Kidney (tissue), 14 donors: Measurements from ENCODE around the gene MYBPH. TPM values are rescaled to one million over a fixed set of nuclear protein-coding genes. Genes with fewer than 3 reads are reported as not detected.

Source experiments
- DNase-seq, 5 donors: peaks; one replicate each; pipeline ENCODE4 v3.0.0-alpha.2; 2013 to 2020
- FAIRE-seq: peaks from 2 replicates; lab custom pipeline; 2012; peaks lifted over from hg19 to GRCh38; lab: Jason Lieb, UNC
- H3K27ac ChIP-seq, 2 donors: one replicate each; pipeline ENCODE4 v1.7.0; 2013; ENCODE audit warnings: low read depth in 2 of 2, low read length in 2 of 2, inconsistent platforms in 1 of 2
- H3K27me3 ChIP-seq: one replicate; pipeline ENCODE4 v1.7.1; 2013; ENCODE audit warnings: low read length, inconsistent platforms; ENCODE audit not compliant: control insufficient read depth, insufficient read depth
- H3K36me3 ChIP-seq, 3 donors: one replicate each; pipeline versions ENCODE4 v1.7.0 to v1.7.1; 2013; ENCODE audit warnings: low read length in 3 of 3, control low read depth in 1 of 3, inconsistent platforms in 1 of 3; ENCODE audit not compliant: insufficient read depth in 3 of 3, control insufficient read depth in 2 of 3
- H3K4me1 ChIP-seq, 3 donors: one replicate each; pipeline versions ENCODE4 v1.7.0 to v1.7.1; 2013; ENCODE audit warnings: low read length in 3 of 3, inconsistent platforms in 1 of 3, low read depth in 1 of 3; ENCODE audit not compliant: control insufficient read depth in 2 of 3, insufficient read depth in 2 of 3
- H3K4me3 ChIP-seq, 3 donors: one replicate each; pipeline versions ENCODE4 v1.7.0 to v1.8.1; 2013; ENCODE audit warnings: low read length in 3 of 3, control low read depth in 1 of 3, inconsistent platforms in 1 of 3
- H3K9ac ChIP-seq, 3 donors: one replicate each; pipeline versions ENCODE4 v1.7.0 to v1.7.1; 2013; ENCODE audit warnings: low read length in 3 of 3, control low read depth in 1 of 3, inconsistent platforms in 1 of 3
- H3K9me3 ChIP-seq, 3 donors: one replicate each; pipeline versions ENCODE4 v1.7.0 to v1.7.1; 2013; ENCODE audit warnings: low read length in 3 of 3, control low read depth in 1 of 3, inconsistent platforms in 1 of 3; ENCODE audit not compliant: control insufficient read depth in 2 of 3, insufficient read depth in 1 of 3
- intact Hi-C: fragments of 100-400 bp; cut with DNase I; formaldehyde crosslinking; loops from one replicate; pipeline ENCODE4 v1.11.1; 2022
- polyA plus RNA-seq: library from polyadenylated mRNA; stranded (reverse); fragments of 350-450 nt; fragmentation: Illumina TruSeq; extraction: RNeasy Lipid Tissue Mini Kit (QIAGEN cat#74804); gene quantifications from one replicate; pipeline ENCODE4 v1.2.3, GENCODE V29; 2014; ENCODE audit warnings: low read depth, low replicate concordance; ENCODE audit not compliant: insufficient read depth
- total RNA-seq: library from RNA; stranded (reverse); fragmentation: NEBNext Ultra II Directional; extraction: Animal tissue kit (Norgen Biotek cat#: 25700); gene quantifications from one replicate; pipeline ENCODE4 v1.2.1, GENCODE V29; 2021
- TF ChIP-seq, protein P1 (sequence below): IDR thresholded peaks from 3 replicates; pipeline ENCODE4 v1.5.1; 2012; ENCODE audit warnings: mild to moderate bottlenecking, moderate library complexity, borderline replicate concordance; ENCODE audit not compliant: insufficient read depth; ENCODE audit errors: extremely low read depth
- donor health status: control.
- donor health status: control.
- donor health status: control.
- donor health status: control.
- donor health status: control.
- donor health status: DM: yes; HTN: yes; CAD: no.
- donor health status: Normal renal cell carcinoma (clear cell type).

The MYBPH gene
- total and polyA plus RNA-seq, 2 donors from 2014 or later, result 2.3 TPM; not detected in 1

DNA sequence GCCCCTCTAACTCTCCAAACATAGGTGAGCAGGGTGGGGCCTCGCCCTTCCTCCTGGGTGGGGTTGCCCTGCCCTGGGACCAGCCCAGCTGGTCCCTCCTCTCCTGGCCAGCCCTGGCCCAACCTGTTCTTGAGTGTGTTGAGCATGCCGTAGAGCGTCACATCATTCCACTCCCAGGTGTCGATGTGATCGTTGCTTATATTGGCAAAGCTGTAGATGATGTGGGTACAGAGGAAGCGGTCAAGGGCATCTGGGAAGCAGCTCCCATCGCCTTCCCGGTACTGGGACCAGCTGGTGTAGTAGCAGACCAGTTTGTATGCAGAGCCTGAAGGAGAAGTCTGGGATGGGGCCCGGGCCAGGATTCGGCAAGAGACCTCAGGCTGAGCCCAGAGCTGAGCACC is 9.4 kb upstream of the MYBPH start:
- DNase-seq, result no peak
- TF ChIP-seq, protein P1, sequence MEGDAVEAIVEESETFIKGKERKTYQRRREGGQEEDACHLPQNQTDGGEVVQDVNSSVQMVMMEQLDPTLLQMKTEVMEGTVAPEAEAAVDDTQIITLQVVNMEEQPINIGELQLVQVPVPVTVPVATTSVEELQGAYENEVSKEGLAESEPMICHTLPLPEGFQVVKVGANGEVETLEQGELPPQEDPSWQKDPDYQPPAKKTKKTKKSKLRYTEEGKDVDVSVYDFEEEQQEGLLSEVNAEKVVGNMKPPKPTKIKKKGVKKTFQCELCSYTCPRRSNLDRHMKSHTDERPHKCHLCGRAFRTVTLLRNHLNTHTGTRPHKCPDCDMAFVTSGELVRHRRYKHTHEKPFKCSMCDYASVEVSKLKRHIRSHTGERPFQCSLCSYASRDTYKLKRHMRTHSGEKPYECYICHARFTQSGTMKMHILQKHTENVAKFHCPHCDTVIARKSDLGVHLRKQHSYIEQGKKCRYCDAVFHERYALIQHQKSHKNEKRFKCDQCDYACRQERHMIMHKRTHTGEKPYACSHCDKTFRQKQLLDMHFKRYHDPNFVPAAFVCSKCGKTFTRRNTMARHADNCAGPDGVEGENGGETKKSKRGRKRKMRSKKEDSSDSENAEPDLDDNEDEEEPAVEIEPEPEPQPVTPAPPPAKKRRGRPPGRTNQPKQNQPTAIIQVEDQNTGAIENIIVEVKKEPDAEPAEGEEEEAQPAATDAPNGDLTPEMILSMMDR, result no peak
- peaks cover 0 to 4% (median 3%) of the 10 kb centered on the region in 3 donors for H3K4me1 ChIP-seq
- H3K9me3 ChIP-seq, result no peaks in the 10 kb centered on the region
- no peak overlapping the region for H3K9ac ChIP-seq
- H3K4me3 ChIP-seq, result no peak overlapping the region
- H3K27ac ChIP-seq, result no peak overlapping the region
- intact Hi-C loops, result no loop called here
- no peak for FAIRE-seq
- no peaks in the 10 kb centered on the region for H3K27me3 ChIP-seq
- no peaks in the 10 kb centered on the region for H3K36me3 ChIP-seq

DNA sequence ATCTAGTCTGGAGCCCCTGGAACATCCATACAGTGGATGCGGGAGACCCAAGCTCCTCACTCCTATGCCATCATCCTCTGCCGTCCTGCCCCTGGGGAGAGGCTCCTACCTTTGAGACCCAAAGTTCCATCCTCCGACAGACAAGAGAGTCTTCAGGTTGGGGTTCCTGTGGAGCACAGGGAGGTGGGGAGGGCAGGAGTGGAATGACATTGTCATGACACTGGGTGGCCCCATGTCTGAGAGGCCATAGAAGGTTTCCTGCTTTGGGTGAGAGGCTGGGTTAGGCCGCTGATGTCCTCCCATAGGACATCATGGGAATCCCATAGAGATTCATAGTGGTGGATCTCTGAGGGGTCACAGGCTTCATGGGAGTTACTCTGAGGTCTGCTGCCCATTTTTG is 8.8 kb upstream of the MYBPH start:
- no peak for DNase-seq
- H3K9ac ChIP-seq, result no peak overlapping the region
- H3K9me3 ChIP-seq, result no peaks in the 10 kb centered on the region
- no peaks in the 10 kb centered on the region for H3K36me3 ChIP-seq
- TF ChIP-seq, protein P1, result no peak
- no peak for FAIRE-seq
- H3K27me3 ChIP-seq, result no peaks in the 10 kb centered on the region
- no peak overlapping the region for H3K4me3 ChIP-seq
- intact Hi-C loops, result no loop called here
- H3K27ac ChIP-seq, result no peak overlapping the region
- peaks cover 0 to 4% (median 3%) of the 10 kb centered on the region in 3 donors for H3K4me1 ChIP-seq

DNA sequence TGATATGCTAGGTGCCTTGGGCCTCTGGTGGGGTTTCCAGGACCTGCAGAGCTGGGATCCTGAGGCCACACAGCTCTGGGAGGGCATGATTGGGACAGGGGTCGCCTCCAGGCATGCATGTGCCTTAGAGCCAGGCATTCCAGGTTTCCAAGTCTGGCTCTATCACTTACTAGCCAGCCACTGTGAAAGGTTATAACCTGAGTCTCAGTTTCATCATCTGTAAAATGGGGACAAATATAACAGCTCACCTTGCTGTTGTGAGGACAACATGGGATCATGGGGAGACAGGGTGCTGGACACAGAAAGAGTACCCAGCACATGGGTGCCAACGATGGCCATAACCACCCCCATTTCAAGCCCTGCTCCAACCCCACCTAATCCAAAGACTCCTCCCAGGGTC is 8.2 kb upstream of the MYBPH start:
- no peak overlapping the region for H3K9ac ChIP-seq
- no peaks in the 10 kb centered on the region for H3K36me3 ChIP-seq
- H3K27ac ChIP-seq, result no peak overlapping the region
- no peaks in the 10 kb centered on the region for H3K27me3 ChIP-seq
- intact Hi-C loops, result no loop called here
- H3K4me1 ChIP-seq, result peaks cover 0 to 4% (median 3%) of the 10 kb centered on the region in 3 donors
- no peak overlapping the region for H3K4me3 ChIP-seq
- H3K9me3 ChIP-seq, result no peaks in the 10 kb centered on the region
- DNase-seq (no peak), FAIRE-seq (no peak)
- TF ChIP-seq, protein P1, result no peak

DNA sequence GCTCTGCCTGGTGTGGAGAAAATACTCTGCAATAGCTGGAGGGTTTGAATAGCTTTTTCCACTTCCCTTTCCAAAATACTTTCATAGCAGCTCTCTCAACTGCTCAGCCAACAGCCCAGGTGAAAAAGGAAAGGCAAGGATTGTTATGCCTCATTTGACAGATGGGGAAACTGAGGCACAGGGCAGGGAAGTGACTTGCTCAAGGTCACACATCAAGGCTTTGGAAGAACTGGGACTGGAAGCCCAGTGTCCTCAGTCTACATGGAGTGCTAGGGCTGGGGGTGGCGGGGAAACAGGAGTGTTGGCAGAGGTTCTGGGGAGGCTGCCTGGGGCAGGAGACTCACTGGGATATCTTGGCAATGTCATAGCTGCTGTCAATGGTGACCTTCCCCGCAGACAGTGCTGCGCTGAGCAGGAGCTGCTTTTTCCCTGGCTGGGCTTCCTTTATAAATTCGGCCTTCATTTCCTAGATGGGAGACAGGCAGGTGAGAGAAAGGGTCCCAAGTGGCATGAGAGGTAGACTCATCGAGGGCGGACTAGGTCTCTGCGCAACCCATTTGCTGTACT is 6.8 kb upstream of the MYBPH start:
- Histone ChIP-seq H3K27me3 (no peaks in the 10 kb centered on the region), H3K4me3 (no peak overlapping the region), H3K27ac (no peak overlapping the region), H3K36me3 (no peaks in the 10 kb centered on the region), H3K9me3 (no peaks in the 10 kb centered on the region), H3K9ac (no peak overlapping the region), H3K4me1 (peaks cover 0 to 5% (median 2%) of the 10 kb centered on the region in 3 donors)
- intact Hi-C loops, result no loop called here
- DNase-seq (no peak), FAIRE-seq (no peak)
- TF ChIP-seq, protein P1, result no peak
